SU-DHL-6 (cell line): ENCODE data around the gene PTTG1IP.

ENCODE experiments used
- H2AFZ ChIP-seq: fragments of 200-600 bp; sonication (generic); 2 replicates; pipeline ENCODE4 v1.6.1; 2014; ENCODE audit warnings: low read depth, mild to moderate bottlenecking, moderate library complexity, mixed read lengths, antibody characterized with exemption, low read length; ENCODE audit not compliant: severe bottlenecking
- H3F3A ChIP-seq: fragments of 200-600 bp; shearing (Covaris generic); 2 replicates; pipeline ENCODE4 v1.6.0; 2016; ENCODE audit warnings: antibody characterized with exemption, mild to moderate bottlenecking; ENCODE audit not compliant: insufficient read depth
- H3K27ac ChIP-seq: fragments of 200-600 bp; sonication (generic); 2 replicates; pipeline ENCODE4 v1.5.1; 2016; ENCODE audit warnings: low read depth, mild to moderate bottlenecking, low read length, moderate library complexity, mixed read lengths
- H3K27me3 ChIP-seq: fragments of 200-600 bp; sonication (generic), shearing (Covaris generic); 2 replicates; pipeline ENCODE4 v1.6.0; 2014; ENCODE audit warnings: mild to moderate bottlenecking, low read length
- H3K36me3 ChIP-seq: fragments of 200-600 bp; sonication (generic); 2 replicates; pipeline ENCODE4 v1.6.1; 2014; ENCODE audit warnings: mild to moderate bottlenecking, low read length, mixed read lengths
- H3K4me2 ChIP-seq: fragments of 300-600, 200-600 bp; shearing (Covaris generic), sonication (generic); 2 replicates; pipeline ENCODE4 v1.6.0; 2014; ENCODE audit warnings: low read length, low read depth, mild to moderate bottlenecking; ENCODE audit not compliant: poor library complexity, severe bottlenecking
- H3K4me3 ChIP-seq: fragments of 200-600 bp; sonication (generic); 2 replicates; pipeline ENCODE4 v1.5.1; 2014; ENCODE audit warnings: antibody characterized with exemption, low read length, mild to moderate bottlenecking, mixed read lengths; ENCODE audit not compliant: insufficient read depth, poor library complexity, severe bottlenecking
- H3K79me2 ChIP-seq: fragments of 200-600 bp; sonication (generic); 2 replicates; pipeline ENCODE4 v1.6.1; 2014; ENCODE audit warnings: mild to moderate bottlenecking, low read length, moderate library complexity; ENCODE audit not compliant: insufficient read depth
- H3K9ac ChIP-seq: fragments of 200-600 bp; sonication (generic); 2 replicates; pipeline ENCODE4 v1.7.0; 2014; ENCODE audit warnings: mild to moderate bottlenecking, low read length
- H3K9me2 ChIP-seq: fragments of 200-600 bp; sonication (generic); replicated peaks from 2 replicates; pipeline ENCODE4 v1.6.1; 2014; ENCODE audit warnings: low read length; ENCODE audit not compliant: insufficient read depth
- H3K9me3 ChIP-seq: fragments of 200-600 bp; sonication (generic); 2 replicates; pipeline ENCODE4 v1.6.1; 2014; ENCODE audit warnings: low read length, mixed read lengths; ENCODE audit not compliant: insufficient read depth
- H4K20me1 ChIP-seq: fragments of 200-600 bp; sonication (generic); 2 replicates; pipeline ENCODE4 v1.6.1; 2014; ENCODE audit warnings: low read depth, mild to moderate bottlenecking, antibody characterized with exemption, low read length, moderate library complexity, mixed read lengths
- EZH2phosphoT487 ChIP-seq: fragments of 200-600 bp; sonication (generic), shearing (Covaris generic); conservative IDR thresholded peaks from 2 replicates; pipeline ENCODE4 v1.6.1; 2018; ENCODE audit warnings: mild to moderate bottlenecking, antibody characterized with exemption, low read length, moderate library complexity, mixed read lengths
- TF ChIP-seq, protein P1 (sequence below): fragments of 200-600 bp; sonication (generic); IDR thresholded peaks from one replicate; pipeline ENCODE4 v1.5.1; 2017; ENCODE audit warnings: antibody characterized with exemption, mild to moderate bottlenecking, low read length, moderate library complexity; ENCODE audit not compliant: insufficient read depth, poor library complexity, severe bottlenecking

PTTG1IP gene, protein sequence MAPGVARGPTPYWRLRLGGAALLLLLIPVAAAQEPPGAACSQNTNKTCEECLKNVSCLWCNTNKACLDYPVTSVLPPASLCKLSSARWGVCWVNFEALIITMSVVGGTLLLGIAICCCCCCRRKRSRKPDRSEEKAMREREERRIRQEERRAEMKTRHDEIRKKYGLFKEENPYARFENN

GRCh38 chr21:44873356-44874239 lies at the start of gene PTTG1IP:
PTTG1IP (minus strand) TSS chr21:44873690; CDS start chr21:44873616, 74 bp downstream.
- H3K4me2 ChIP-seq: peak within 1 kb of the TSS; percentile 72
- H3K36me3 ChIP-seq: no peaks in the 10 kb centered on the region
- H4K20me1 ChIP-seq: peaks cover 19% of the 10 kb centered on the region; the same call in 1 of the 2 replicates
- H3K9me3 ChIP-seq: no peaks in the 10 kb centered on the region
- H3K9ac ChIP-seq: peak within 1 kb of the TSS; percentile 63
- no peak within 1 kb of the TSS for H3K27ac ChIP-seq
- no peaks in the 10 kb centered on the region for H3K27me3 ChIP-seq
- peak within 1 kb of the TSS; percentile 86 for H2AFZ ChIP-seq
- H3K4me3 ChIP-seq: peak within 1 kb of the TSS; percentile 86
- TF ChIP-seq, protein P1, sequence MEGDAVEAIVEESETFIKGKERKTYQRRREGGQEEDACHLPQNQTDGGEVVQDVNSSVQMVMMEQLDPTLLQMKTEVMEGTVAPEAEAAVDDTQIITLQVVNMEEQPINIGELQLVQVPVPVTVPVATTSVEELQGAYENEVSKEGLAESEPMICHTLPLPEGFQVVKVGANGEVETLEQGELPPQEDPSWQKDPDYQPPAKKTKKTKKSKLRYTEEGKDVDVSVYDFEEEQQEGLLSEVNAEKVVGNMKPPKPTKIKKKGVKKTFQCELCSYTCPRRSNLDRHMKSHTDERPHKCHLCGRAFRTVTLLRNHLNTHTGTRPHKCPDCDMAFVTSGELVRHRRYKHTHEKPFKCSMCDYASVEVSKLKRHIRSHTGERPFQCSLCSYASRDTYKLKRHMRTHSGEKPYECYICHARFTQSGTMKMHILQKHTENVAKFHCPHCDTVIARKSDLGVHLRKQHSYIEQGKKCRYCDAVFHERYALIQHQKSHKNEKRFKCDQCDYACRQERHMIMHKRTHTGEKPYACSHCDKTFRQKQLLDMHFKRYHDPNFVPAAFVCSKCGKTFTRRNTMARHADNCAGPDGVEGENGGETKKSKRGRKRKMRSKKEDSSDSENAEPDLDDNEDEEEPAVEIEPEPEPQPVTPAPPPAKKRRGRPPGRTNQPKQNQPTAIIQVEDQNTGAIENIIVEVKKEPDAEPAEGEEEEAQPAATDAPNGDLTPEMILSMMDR: no peak
- no peak for TF ChIP-seq EZH2phosphoT487
- no peaks in the 10 kb centered on the region for H3K9me2 ChIP-seq
- H3K79me2 ChIP-seq: peaks cover 40% of the 10 kb centered on the region; the same call in 1 of the 2 replicates
- no peaks in the 10 kb centered on the region for H3F3A ChIP-seq

DNA sequence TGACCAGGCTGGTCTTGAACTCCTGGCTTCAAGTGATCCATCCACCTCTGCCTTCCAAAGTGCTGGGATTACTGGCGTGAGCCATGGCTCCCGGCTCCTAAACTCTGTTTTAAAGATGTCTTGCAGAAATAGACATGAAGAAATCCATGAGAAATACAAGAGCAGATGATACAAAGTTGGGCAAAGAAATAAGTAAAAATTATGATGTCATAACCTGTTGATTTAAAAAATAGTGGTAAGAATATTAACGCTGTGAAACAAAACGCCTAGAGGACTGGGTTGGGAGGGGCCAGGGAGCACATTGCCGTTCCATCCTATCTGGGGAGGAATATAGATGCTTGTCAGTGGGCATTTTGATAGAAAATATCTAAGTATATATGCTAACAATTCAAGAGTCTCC lies 48.4 kb upstream of the PTTG1IP start:
- H4K20me1 ChIP-seq: no peaks in the 10 kb centered on the region
- no peak overlapping the region for H3K27ac ChIP-seq
- H3K4me3 ChIP-seq: no peak overlapping the region
- H3K36me3 ChIP-seq: no peaks in the 10 kb centered on the region
- TF ChIP-seq, protein P1: no peak
- no peak for TF ChIP-seq EZH2phosphoT487
- no peaks in the 10 kb centered on the region for H3K27me3 ChIP-seq
- no peak overlapping the region for H2AFZ ChIP-seq
- H3K9me2 ChIP-seq: no peaks in the 10 kb centered on the region
- no peaks in the 10 kb centered on the region for H3F3A ChIP-seq
- H3K79me2 ChIP-seq: no peaks in the 10 kb centered on the region
- H3K9ac ChIP-seq: no peak overlapping the region
- H3K4me2 ChIP-seq: no peak overlapping the region
- no peaks in the 10 kb centered on the region for H3K9me3 ChIP-seq

GRCh38 chr21:44920694-44921604 lies 47.5 kb upstream of the PTTG1IP start, which contains the start of gene ITGB2:
ITGB2 (minus strand) TSS chr21:44920899; CDS start chr21:44910782, 10,117 bp downstream.
- Histone ChIP-seq H3K4me3 (no peak within 1 kb of the TSS), H3K27me3 (no peaks in the 10 kb centered on the region), H3K9me3 (no peaks in the 10 kb centered on the region), H3K9ac (no peak within 1 kb of the TSS), H4K20me1 (no peaks in the 10 kb centered on the region), H3K4me2 (no peak within 1 kb of the TSS), H2AFZ (no peak within 1 kb of the TSS), H3K9me2 (no peaks in the 10 kb centered on the region), H3K27ac (no peak within 1 kb of the TSS), H3K36me3 (no peaks in the 10 kb centered on the region), H3F3A (no peaks in the 10 kb centered on the region), H3K79me2 (no peaks in the 10 kb centered on the region)
- no peak for TF ChIP-seq EZH2phosphoT487
- TF ChIP-seq, protein P1: no peak
